A673 (cell line): ENCODE results near the gene GPR132. TPM values are rescaled to one million over a fixed set of nuclear protein-coding genes. Genes with fewer than 3 reads are reported as not detected.
A peak's percentile ranks its signal among the peaks of the same experiment; 100 is the strongest.

Experiments used
- BruUV-seq: library from RNA; stranded (reverse); fragments of 400-500 nt; replicated peaks from 2 replicates; lab custom pipeline; 2021; lab: Mats Ljungman, UMichigan
- CTCF ChIA-PET: fragments of 300-600 bp; sonication (Branson Sonifier 250); formaldehyde crosslinking; loops from one replicate; lab custom pipeline; 2022; ENCODE audit warnings: antibody characterized with exemption; lab: Charles Lee
- POLR2A ChIA-PET: fragments of 300-600 bp; sonication (Branson Sonifier 250); formaldehyde crosslinking; loops from one replicate; lab custom pipeline; 2022; ENCODE audit warnings: antibody characterized with exemption; ENCODE audit not compliant: low non-redundant PET; lab: Charles Lee
- DNase-seq: peaks from one replicate; pipeline ENCODE4 v3.0.0-alpha.2; 2015; ENCODE audit warnings: low spot score
- H3K27ac ChIP-seq: fragments of 200-600 bp; sonication (generic); 2 replicates; pipeline ENCODE4 v1.5.1; 2016; ENCODE audit warnings: mixed run types, low read depth, mild to moderate bottlenecking, mixed read lengths, antibody characterized with exemption, low read length; ENCODE audit not compliant: poor library complexity, severe bottlenecking
- H3K27me3 ChIP-seq: fragments of 200-600 bp; sonication (generic); replicated peaks from 2 replicates; pipeline ENCODE4 v1.6.1; 2017; ENCODE audit warnings: mixed run types, low read depth, mild to moderate bottlenecking, mixed read lengths, antibody characterized with exemption, low read length; ENCODE audit not compliant: insufficient read depth, poor library complexity
- H3K36me3 ChIP-seq: fragments of 200-600 bp; sonication (generic); 2 replicates; pipeline ENCODE4 v1.6.1; 2016; ENCODE audit warnings: mixed run types, mild to moderate bottlenecking, mixed read lengths, antibody characterized with exemption, low read length; ENCODE audit not compliant: insufficient read depth, poor library complexity, severe bottlenecking
- H3K4me1 ChIP-seq: fragments of 200-600 bp; sonication (generic); 2 replicates; pipeline ENCODE4 v1.6.1; 2017; ENCODE audit warnings: mixed run types, mild to moderate bottlenecking, mixed read lengths, antibody characterized with exemption, low read length; ENCODE audit not compliant: insufficient read depth, poor library complexity, severe bottlenecking
- H3K4me3 ChIP-seq: fragments of 200-600 bp; sonication (generic); 2 replicates; pipeline ENCODE4 v1.5.1; 2016; ENCODE audit warnings: low read depth, mixed run types, mild to moderate bottlenecking, mixed read lengths, low read length; ENCODE audit not compliant: poor library complexity, severe bottlenecking
- H3K9me3 ChIP-seq: fragments of 200-600 bp; sonication (generic); 2 replicates; pipeline ENCODE4 v1.6.1; 2016; ENCODE audit warnings: mixed run types, low read depth, mild to moderate bottlenecking, mixed read lengths, antibody characterized with exemption, low read length; ENCODE audit not compliant: poor library complexity, severe bottlenecking
- CTCF ChIP-seq: fragments of 300-800, 200-600 bp; sonication (generic); conservative IDR thresholded peaks from 2 replicates; pipeline ENCODE4 v1.5.1; 2017; ENCODE audit warnings: low read depth, mild to moderate bottlenecking, antibody characterized with exemption, low read length, moderate library complexity, mixed read lengths
- EZH2 ChIP-seq: fragments of 200-600 bp; sonication (generic); IDR thresholded peaks from 2 replicates; pipeline ENCODE4 v1.6.1; 2017; ENCODE audit warnings: borderline replicate concordance, low read depth, mild to moderate bottlenecking, mixed read lengths, antibody characterized with exemption, low read length; ENCODE audit not compliant: poor library complexity, severe bottlenecking
- intact Hi-C: fragments of 100-400 bp; cut with micrococcal nuclease; formaldehyde crosslinking; loops from one replicate; pipeline ENCODE4 v1.10.0; 2022; ENCODE audit not compliant: unreplicated experiment
- total RNA-seq: library from RNA; stranded (reverse); gene quantifications from 2 replicates; pipeline ENCODE4 v1.2.3, GENCODE V29; 2021

Gene GPR132
- total RNA-seq, 1 experiment from 2014 or later, result not detected

GRCh38 chr14:105014631-105015030 is 50.6 kb downstream of the GPR132 start:
- no peaks in the 10 kb centered on the region for H3K27me3 ChIP-seq
- H3K9me3 ChIP-seq, result no peaks in the 10 kb centered on the region
- DNase-seq, result no peak
- intact Hi-C loops, result no loop called here
- no peak for TF ChIP-seq EZH2
- TF ChIP-seq CTCF, result no peak
- peaks cover 51% of the 10 kb centered on the region for H3K36me3 ChIP-seq
- ChIA-PET POLR2A (no interaction called here), CTCF (no interaction called here)
- no peak overlapping the region for H3K4me3 ChIP-seq
- H3K4me1 ChIP-seq, result peaks cover 51% of the 10 kb centered on the region
- BruUV-seq, result no TSS peak
- H3K27ac ChIP-seq, result no peak overlapping the region

GRCh38 chr14:105014032-105014431 is 51.2 kb downstream of the GPR132 start:
- intact Hi-C loops, result no loop called here

GRCh38 chr14:105013150-105013785 is 52.0 kb downstream of the GPR132 start:
- no peak overlapping the region for H3K27ac ChIP-seq
- no peaks in the 10 kb centered on the region for H3K27me3 ChIP-seq
- TF ChIP-seq CTCF (no peak), EZH2 (no peak)
- H3K9me3 ChIP-seq, result no peaks in the 10 kb centered on the region
- no TSS peak for BruUV-seq
- ChIA-PET CTCF (interaction anchor here (0.7 kb wide), 2 partner anchors 30 to 37 kb away, joined by 3 to 4 read pairs; no protein-coding TSS in a partner anchor), POLR2A (no interaction called here)
- intact Hi-C loops, result no loop called here
- DNase-seq, result peak; percentile 51
- H3K4me3 ChIP-seq, result no peak overlapping the region
- H3K36me3 ChIP-seq, result peaks cover 54% of the 10 kb centered on the region
- H3K4me1 ChIP-seq, result peaks cover 39% of the 10 kb centered on the region

More at GRCh38 chr14:105014032-105014431, 51.2 kb downstream of the GPR132 start:
- Histone ChIP-seq H3K9me3 (no peaks in the 10 kb centered on the region), H3K36me3 (peaks cover 53% of the 10 kb centered on the region), H3K27ac (no peak overlapping the region), H3K4me3 (no peak overlapping the region), H3K4me1 (peaks cover 46% of the 10 kb centered on the region), H3K27me3 (no peaks in the 10 kb centered on the region)
- CTCF ChIA-PET, result interaction anchor here (0.7 kb wide), 1 partner anchor 38 kb away, joined by 3 read pairs; no protein-coding TSS in a partner anchor
- TF ChIP-seq CTCF (no peak), EZH2 (no peak)
- DNase-seq, result no peak
- POLR2A ChIA-PET, result no interaction called here
- BruUV-seq, result no TSS peak
